GM23338 (cell line): ENCODE data around the gene TEKTIP1. TPM values are rescaled to one million over a fixed set of nuclear protein-coding genes. Genes with fewer than 3 reads are reported as not detected.

Experiments used
- ATAC-seq: fragments of 200-7000 bp; cut with Tn5 transposase; 3 replicates; pipeline ENCODE4 v1.9.1; 2020
- DNase-seq: peaks from one replicate; pipeline ENCODE4 v3.0.0-alpha.2; 2015; ENCODE audit warnings: low spot score
- H2AFZ ChIP-seq: fragments of 200-600 bp; sonication (generic); 2 replicates; pipeline ENCODE4 v1.8.0; 2016; ENCODE audit warnings: antibody characterized with exemption, mild to moderate bottlenecking, moderate library complexity
- H3F3A ChIP-seq: fragments of 200-600 bp; sonication (generic); replicated peaks from 2 replicates; pipeline ENCODE4 v1.8.0; 2017; ENCODE audit warnings: antibody characterized with exemption, mixed run types, low read depth
- H3K27ac ChIP-seq: fragments of 200-600 bp; sonication (generic); 2 replicates; pipeline ENCODE4 v1.6.1; 2016; ENCODE audit warnings: low read depth
- H3K27me3 ChIP-seq: fragments of 200-600 bp; sonication (generic); 2 replicates; pipeline ENCODE4 v1.8.0; 2016; ENCODE audit warnings: mild to moderate bottlenecking, mixed run types, moderate library complexity; ENCODE audit not compliant: insufficient read depth
- H3K36me3 ChIP-seq: fragments of 200-600 bp; sonication (generic); 2 replicates; pipeline ENCODE4 v1.8.0; 2016; ENCODE audit warnings: mild to moderate bottlenecking; ENCODE audit not compliant: insufficient read depth
- H3K4me1 ChIP-seq: fragments of 200-600 bp; sonication (generic); 2 replicates; pipeline ENCODE4 v1.8.0; 2016; ENCODE audit warnings: mild to moderate bottlenecking, moderate library complexity; ENCODE audit not compliant: insufficient read depth
- H3K4me2 ChIP-seq: fragments of 200-600 bp; sonication (generic); 2 replicates; pipeline ENCODE4 v1.7.1; 2017; ENCODE audit warnings: mixed run types
- H3K4me3 ChIP-seq: fragments of 200-600 bp; sonication (generic); 2 replicates; pipeline ENCODE4 v1.6.1; 2016; ENCODE audit warnings: mixed run types
- H3K79me2 ChIP-seq: fragments of 200-600 bp; sonication (generic); replicated peaks from 2 replicates; pipeline ENCODE4 v1.8.0; 2017; ENCODE audit warnings: mild to moderate bottlenecking; ENCODE audit not compliant: insufficient read depth
- H3K9me2 ChIP-seq: fragments of 200-600 bp; sonication (generic); 2 replicates; pipeline ENCODE4 v1.8.0; 2017; ENCODE audit not compliant: insufficient read depth
- H4K20me1 ChIP-seq: fragments of 200-600 bp; sonication (generic); replicated peaks from 2 replicates; pipeline ENCODE4 v1.8.0; 2017; ENCODE audit warnings: mild to moderate bottlenecking; ENCODE audit not compliant: insufficient read depth
- H3K27ac Mint-ChIP-seq: 2 replicates; pipeline ENCODE4 v1.8.0; 2020; ENCODE audit warnings: inconsistent platforms, mild to moderate bottlenecking, moderate library complexity, mixed read lengths
- H3K27me3 Mint-ChIP-seq: 3 replicates; pipeline ENCODE4 v1.8.0; 2022; ENCODE audit warnings: low read depth, mild to moderate bottlenecking, moderate library complexity, mixed read lengths, inconsistent platforms; ENCODE audit not compliant: insufficient read depth, poor library complexity
- H3K36me3 Mint-ChIP-seq: 3 replicates; pipeline ENCODE4 v1.8.0; 2021; ENCODE audit warnings: low read depth, mild to moderate bottlenecking, inconsistent platforms, moderate library complexity, mixed read lengths
- H3K4me1 Mint-ChIP-seq: 3 replicates; pipeline ENCODE4 v1.8.0; 2020; ENCODE audit warnings: mild to moderate bottlenecking, inconsistent platforms, mixed read lengths
- H3K4me3 Mint-ChIP-seq: 3 replicates; pipeline ENCODE4 v1.8.0; 2021; ENCODE audit warnings: moderate library complexity, mild to moderate bottlenecking, inconsistent platforms, mixed read lengths
- H3K9me3 Mint-ChIP-seq: 3 replicates; pipeline ENCODE4 v1.8.0; 2020; ENCODE audit warnings: moderate library complexity, mild to moderate bottlenecking, inconsistent platforms, mixed read lengths
- CREB1 ChIP-seq: fragments of 250-450 bp; sonication (Bioruptor Pico); IDR thresholded peaks from 2 replicates; pipeline ENCODE4 v1.5.0; 2020; ENCODE audit warnings: low read depth, mild to moderate bottlenecking, moderate library complexity
- EZH2 ChIP-seq: fragments of 200-600 bp; sonication (generic); IDR thresholded peaks from one replicate; pipeline ENCODE4 v1.8.0; 2017; ENCODE audit warnings: antibody characterized with exemption, mild to moderate bottlenecking, low read depth; ENCODE audit not compliant: unreplicated experiment
- EZH2phosphoT487 ChIP-seq: fragments of 200-600 bp; sonication (generic); IDR thresholded peaks from one replicate; pipeline ENCODE4 v1.8.1; 2018; ENCODE audit warnings: antibody characterized with exemption; ENCODE audit not compliant: unreplicated experiment
- JUNB ChIP-seq: IDR thresholded peaks from one replicate; pipeline ENCODE4 v1.6.1; 2016; ENCODE audit warnings: antibody characterized with exemption; ENCODE audit not compliant: unreplicated experiment
- NANOG ChIP-seq: IDR thresholded peaks from 2 replicates; pipeline ENCODE4 v1.6.1; 2016; ENCODE audit warnings: antibody characterized with exemption, borderline replicate concordance
- POLR2AphosphoS5 ChIP-seq: IDR thresholded peaks from 2 replicates; pipeline ENCODE4 v1.6.1; 2016; ENCODE audit warnings: antibody characterized with exemption, low read depth
- STAT1 ChIP-seq: IDR thresholded peaks from one replicate; pipeline ENCODE4 v1.6.1; 2016; ENCODE audit warnings: antibody characterized with exemption; ENCODE audit not compliant: unreplicated experiment
- ZNF114 ChIP-seq: fragments of 250-450 bp; sonication (Bioruptor Pico); IDR thresholded peaks from 2 replicates; pipeline ENCODE4 v1.5.0; 2020; ENCODE audit warnings: mild to moderate bottlenecking, moderate library complexity
- ZNF331 ChIP-seq: fragments of 250-450 bp; sonication (Bioruptor Pico); IDR thresholded peaks from 2 replicates; pipeline ENCODE4 v1.5.0; 2020; ENCODE audit warnings: low read depth, mild to moderate bottlenecking, moderate library complexity
- polyA plus RNA-seq: library from polyadenylated mRNA; unstranded; fragments of >200 nt; fragmentation: Nextera tagmentation; extraction: Ambion mirVana; gene quantifications from 2 replicates; pipeline ENCODE4 v1.2.1, GENCODE V29; 2016
- total RNA-seq: library from RNA; depleted of rRNA; stranded (reverse); fragments of >200 nt; shearing (Covaris generic); gene quantifications from 2 replicates; pipeline ENCODE4 v1.2.3, GENCODE V29; 2014
- TF ChIP-seq, protein P1 (sequence below): IDR thresholded peaks from one replicate; pipeline ENCODE4 v1.6.1; 2018; ENCODE audit warnings: antibody characterized with exemption; ENCODE audit not compliant: unreplicated experiment
- TF ChIP-seq, protein P2 (sequence below), 2 experiments: fragments of 200-600 bp in 1 of 2; sonication (generic) in 1 of 2; conservative IDR thresholded peaks; 2 replicates each; pipeline versions ENCODE4 v1.5.1 to v1.6.1; 2016 to 2017; ENCODE audit warnings: antibody characterized with exemption in 2 of 2, low read depth in 2 of 2, mild to moderate bottlenecking in 2 of 2, moderate library complexity in 1 of 2
- TF ChIP-seq, protein P3 (sequence below): fragments of 250-450 bp; sonication (Bioruptor Pico); IDR thresholded peaks from 2 replicates; pipeline ENCODE4 v1.5.0; 2020; ENCODE audit warnings: mild to moderate bottlenecking, moderate library complexity
- TF ChIP-seq, protein P4 (sequence below): IDR thresholded peaks from 2 replicates; pipeline ENCODE4 v1.6.1; 2016; ENCODE audit warnings: antibody characterized with exemption

Gene TEKTIP1
- total and polyA plus RNA-seq, 2 experiments from 2014 or later: not detected

DNA sequence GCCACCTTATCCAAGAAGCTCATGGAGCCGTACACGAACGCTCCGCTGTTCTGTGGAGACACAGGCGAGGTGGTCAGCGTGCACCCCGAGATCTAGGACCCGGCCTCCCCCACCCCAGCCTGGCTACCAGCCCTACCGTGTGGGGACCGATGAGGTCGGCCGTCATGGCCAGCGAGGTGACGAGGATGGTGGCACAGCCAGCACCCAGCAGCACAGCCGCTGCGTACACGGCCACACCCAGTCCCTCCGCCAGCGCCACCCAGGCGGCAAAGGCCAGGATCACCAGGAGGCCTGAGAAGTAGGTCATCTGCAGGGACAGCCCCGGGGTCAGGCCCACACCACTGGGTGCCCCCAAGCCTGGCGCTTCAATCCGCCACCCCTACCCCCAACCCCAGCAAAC lies 7.1 kb downstream of the TEKTIP1 start:
- Mint-ChIP-seq H3K27ac (no peak overlapping the region), H3K27me3 (peaks cover 14% of the 10 kb centered on the region), H3K36me3 (peaks cover 7% of the 10 kb centered on the region), H3K9me3 (no peaks in the 10 kb centered on the region), H3K4me1 (no peaks in the 10 kb centered on the region; the same call in 2 of the 3 replicates), H3K4me3 (no peak overlapping the region)
- DNase-seq (no peak), ATAC-seq (no peak)
- Histone ChIP-seq H4K20me1 (peaks cover 7% of the 10 kb centered on the region), H3K4me2 (no peak overlapping the region), H3K36me3 (no peaks in the 10 kb centered on the region), H2AFZ (no peak overlapping the region), H3K27ac (no peak overlapping the region), H3F3A (peaks cover 6% of the 10 kb centered on the region; the same call in 1 of the 2 replicates), H3K4me3 (no peak overlapping the region), H3K79me2 (no peaks in the 10 kb centered on the region), H3K4me1 (no peaks in the 10 kb centered on the region), H3K9me2 (no peaks in the 10 kb centered on the region), H3K27me3 (no peaks in the 10 kb centered on the region)
- TF ChIP-seq EZH2 (no peak), ZNF114 (CRISPR knock-in tag) (no peak), POLR2AphosphoS5 (no peak), JUNB (no peak), STAT1 (no peak), NANOG (no peak), ZNF331 (no peak), CREB1 (CRISPR knock-in tag) (no peak), EZH2phosphoT487 (no peak)
- TF ChIP-seq, protein P1, sequence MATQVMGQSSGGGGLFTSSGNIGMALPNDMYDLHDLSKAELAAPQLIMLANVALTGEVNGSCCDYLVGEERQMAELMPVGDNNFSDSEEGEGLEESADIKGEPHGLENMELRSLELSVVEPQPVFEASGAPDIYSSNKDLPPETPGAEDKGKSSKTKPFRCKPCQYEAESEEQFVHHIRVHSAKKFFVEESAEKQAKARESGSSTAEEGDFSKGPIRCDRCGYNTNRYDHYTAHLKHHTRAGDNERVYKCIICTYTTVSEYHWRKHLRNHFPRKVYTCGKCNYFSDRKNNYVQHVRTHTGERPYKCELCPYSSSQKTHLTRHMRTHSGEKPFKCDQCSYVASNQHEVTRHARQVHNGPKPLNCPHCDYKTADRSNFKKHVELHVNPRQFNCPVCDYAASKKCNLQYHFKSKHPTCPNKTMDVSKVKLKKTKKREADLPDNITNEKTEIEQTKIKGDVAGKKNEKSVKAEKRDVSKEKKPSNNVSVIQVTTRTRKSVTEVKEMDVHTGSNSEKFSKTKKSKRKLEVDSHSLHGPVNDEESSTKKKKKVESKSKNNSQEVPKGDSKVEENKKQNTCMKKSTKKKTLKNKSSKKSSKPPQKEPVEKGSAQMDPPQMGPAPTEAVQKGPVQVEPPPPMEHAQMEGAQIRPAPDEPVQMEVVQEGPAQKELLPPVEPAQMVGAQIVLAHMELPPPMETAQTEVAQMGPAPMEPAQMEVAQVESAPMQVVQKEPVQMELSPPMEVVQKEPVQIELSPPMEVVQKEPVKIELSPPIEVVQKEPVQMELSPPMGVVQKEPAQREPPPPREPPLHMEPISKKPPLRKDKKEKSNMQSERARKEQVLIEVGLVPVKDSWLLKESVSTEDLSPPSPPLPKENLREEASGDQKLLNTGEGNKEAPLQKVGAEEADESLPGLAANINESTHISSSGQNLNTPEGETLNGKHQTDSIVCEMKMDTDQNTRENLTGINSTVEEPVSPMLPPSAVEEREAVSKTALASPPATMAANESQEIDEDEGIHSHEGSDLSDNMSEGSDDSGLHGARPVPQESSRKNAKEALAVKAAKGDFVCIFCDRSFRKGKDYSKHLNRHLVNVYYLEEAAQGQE: no peak
- TF ChIP-seq, protein P2, sequence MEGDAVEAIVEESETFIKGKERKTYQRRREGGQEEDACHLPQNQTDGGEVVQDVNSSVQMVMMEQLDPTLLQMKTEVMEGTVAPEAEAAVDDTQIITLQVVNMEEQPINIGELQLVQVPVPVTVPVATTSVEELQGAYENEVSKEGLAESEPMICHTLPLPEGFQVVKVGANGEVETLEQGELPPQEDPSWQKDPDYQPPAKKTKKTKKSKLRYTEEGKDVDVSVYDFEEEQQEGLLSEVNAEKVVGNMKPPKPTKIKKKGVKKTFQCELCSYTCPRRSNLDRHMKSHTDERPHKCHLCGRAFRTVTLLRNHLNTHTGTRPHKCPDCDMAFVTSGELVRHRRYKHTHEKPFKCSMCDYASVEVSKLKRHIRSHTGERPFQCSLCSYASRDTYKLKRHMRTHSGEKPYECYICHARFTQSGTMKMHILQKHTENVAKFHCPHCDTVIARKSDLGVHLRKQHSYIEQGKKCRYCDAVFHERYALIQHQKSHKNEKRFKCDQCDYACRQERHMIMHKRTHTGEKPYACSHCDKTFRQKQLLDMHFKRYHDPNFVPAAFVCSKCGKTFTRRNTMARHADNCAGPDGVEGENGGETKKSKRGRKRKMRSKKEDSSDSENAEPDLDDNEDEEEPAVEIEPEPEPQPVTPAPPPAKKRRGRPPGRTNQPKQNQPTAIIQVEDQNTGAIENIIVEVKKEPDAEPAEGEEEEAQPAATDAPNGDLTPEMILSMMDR (conservative IDR thresholded peaks at IDR 0.05; ENCODE audit: low read depth in 2 of 2): no peak
- TF ChIP-seq, protein P3, sequence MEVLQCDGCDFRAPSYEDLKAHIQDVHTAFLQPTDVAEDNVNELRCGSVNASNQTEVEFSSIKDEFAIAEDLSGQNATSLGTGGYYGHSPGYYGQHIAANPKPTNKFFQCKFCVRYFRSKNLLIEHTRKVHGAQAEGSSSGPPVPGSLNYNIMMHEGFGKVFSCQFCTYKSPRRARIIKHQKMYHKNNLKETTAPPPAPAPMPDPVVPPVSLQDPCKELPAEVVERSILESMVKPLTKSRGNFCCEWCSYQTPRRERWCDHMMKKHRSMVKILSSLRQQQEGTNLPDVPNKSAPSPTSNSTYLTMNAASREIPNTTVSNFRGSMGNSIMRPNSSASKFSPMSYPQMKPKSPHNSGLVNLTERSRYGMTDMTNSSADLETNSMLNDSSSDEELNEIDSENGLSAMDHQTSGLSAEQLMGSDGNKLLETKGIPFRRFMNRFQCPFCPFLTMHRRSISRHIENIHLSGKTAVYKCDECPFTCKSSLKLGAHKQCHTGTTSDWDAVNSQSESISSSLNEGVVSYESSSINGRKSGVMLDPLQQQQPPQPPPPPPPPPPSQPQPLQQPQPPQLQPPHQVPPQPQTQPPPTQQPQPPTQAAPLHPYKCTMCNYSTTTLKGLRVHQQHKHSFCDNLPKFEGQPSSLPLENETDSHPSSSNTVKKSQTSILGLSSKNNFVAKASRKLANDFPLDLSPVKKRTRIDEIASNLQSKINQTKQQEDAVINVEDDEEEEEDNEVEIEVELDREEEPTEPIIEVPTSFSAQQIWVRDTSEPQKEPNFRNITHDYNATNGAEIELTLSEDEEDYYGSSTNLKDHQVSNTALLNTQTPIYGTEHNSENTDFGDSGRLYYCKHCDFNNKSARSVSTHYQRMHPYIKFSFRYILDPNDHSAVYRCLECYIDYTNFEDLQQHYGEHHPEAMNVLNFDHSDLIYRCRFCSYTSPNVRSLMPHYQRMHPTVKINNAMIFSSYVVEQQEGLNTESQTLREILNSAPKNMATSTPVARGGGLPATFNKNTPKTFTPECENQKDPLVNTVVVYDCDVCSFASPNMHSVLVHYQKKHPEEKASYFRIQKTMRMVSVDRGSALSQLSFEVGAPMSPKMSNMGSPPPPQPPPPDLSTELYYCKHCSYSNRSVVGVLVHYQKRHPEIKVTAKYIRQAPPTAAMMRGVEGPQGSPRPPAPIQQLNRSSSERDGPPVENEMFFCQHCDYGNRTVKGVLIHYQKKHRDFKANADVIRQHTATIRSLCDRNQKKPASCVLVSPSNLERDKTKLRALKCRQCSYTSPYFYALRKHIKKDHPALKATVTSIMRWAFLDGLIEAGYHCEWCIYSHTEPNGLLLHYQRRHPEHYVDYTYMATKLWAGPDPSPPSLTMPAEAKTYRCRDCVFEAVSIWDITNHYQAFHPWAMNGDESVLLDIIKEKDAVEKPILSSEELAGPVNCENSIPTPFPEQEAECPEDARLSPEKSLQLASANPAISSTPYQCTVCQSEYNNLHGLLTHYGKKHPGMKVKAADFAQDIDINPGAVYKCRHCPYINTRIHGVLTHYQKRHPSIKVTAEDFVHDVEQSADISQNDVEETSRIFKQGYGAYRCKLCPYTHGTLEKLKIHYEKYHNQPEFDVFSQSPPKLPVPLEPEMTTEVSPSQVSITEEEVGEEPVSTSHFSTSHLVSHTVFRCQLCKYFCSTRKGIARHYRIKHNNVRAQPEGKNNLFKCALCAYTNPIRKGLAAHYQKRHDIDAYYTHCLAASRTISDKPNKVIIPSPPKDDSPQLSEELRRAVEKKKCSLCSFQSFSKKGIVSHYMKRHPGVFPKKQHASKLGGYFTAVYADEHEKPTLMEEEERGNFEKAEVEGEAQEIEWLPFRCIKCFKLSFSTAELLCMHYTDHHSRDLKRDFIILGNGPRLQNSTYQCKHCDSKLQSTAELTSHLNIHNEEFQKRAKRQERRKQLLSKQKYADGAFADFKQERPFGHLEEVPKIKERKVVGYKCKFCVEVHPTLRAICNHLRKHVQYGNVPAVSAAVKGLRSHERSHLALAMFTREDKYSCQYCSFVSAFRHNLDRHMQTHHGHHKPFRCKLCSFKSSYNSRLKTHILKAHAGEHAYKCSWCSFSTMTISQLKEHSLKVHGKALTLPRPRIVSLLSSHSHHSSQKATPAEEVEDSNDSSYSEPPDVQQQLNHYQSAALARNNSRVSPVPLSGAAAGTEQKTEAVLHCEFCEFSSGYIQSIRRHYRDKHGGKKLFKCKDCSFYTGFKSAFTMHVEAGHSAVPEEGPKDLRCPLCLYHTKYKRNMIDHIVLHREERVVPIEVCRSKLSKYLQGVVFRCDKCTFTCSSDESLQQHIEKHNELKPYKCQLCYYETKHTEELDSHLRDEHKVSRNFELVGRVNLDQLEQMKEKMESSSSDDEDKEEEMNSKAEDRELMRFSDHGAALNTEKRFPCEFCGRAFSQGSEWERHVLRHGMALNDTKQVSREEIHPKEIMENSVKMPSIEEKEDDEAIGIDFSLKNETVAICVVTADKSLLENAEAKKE (CRISPR knock-in tag): no peak
- TF ChIP-seq, protein P4, sequence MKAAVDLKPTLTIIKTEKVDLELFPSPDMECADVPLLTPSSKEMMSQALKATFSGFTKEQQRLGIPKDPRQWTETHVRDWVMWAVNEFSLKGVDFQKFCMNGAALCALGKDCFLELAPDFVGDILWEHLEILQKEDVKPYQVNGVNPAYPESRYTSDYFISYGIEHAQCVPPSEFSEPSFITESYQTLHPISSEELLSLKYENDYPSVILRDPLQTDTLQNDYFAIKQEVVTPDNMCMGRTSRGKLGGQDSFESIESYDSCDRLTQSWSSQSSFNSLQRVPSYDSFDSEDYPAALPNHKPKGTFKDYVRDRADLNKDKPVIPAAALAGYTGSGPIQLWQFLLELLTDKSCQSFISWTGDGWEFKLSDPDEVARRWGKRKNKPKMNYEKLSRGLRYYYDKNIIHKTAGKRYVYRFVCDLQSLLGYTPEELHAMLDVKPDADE: no peak
